HG03175 (cell line): Measurements from ENCODE around the gene ANKRD34A.

Experiments
- ATAC-seq: cut with Tn5 transposase; IDR thresholded peaks from one replicate; pipeline ENCODE4 v1.9.1; 2021; ENCODE audit warnings: mild to moderate bottlenecking, moderate library complexity; ENCODE audit not compliant: unreplicated experiment

Gene ANKRD34A

DNA sequence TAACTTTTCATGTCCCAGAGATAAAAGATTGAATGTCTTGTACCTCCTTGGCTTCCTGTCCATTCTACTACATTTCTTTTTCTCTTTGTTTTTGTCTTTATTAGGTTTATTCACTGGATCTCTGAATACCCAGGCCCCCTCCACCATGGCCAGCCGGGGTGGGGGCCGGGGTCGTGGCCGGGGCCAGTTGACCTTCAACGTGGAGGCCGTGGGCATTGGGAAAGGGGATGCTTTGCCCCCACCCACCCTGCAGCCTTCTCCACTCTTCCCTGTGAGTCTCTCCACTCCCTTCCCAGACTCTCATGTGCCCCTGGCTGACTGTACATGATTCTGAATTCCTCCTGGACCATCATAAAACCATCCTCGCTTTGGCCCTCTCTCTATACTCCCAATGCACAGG is 10.3 kb upstream of the ANKRD34A start:
- ATAC-seq, result no peak

DNA sequence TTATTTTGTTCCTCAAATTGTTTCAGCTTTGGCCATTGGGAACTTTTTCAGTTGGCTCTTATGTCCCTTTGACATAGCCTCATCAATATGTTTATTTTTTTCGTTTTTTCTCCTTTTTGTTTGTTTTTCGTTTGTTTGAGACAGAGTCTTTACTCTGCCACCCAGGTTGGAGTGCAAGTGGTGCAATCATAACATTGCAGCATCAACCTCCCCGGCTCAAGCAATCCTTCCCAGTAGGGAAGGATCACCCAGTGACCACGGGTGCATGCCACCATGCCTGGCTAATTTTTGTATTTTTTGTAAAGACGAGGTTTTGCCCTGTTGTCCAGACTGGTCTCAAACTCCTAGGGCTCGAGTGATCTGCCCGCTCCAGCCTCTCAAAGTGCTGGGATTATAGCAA is 8.2 kb upstream of the ANKRD34A start:
- no peak for ATAC-seq

DNA sequence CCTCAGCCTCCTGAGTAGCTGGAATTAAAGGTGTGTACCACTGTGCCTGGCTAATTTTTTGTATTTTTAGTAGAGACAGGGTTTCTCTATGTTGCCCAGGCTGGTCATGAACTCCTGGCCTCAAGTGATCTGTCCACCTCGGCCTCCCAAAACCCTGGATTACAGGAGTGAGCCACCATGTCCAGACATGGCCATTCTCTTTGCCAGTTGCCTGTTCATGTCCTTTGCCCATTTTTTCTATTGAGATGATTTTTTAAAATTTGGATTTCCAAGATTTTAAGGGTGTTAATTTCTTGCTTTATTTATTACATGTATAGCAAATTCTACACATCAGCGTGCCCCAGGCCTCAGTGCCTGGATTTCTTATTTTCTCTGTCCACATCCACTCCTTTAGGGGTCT is 2.9 kb upstream of the ANKRD34A start:
- ATAC-seq, result no peak

DNA sequence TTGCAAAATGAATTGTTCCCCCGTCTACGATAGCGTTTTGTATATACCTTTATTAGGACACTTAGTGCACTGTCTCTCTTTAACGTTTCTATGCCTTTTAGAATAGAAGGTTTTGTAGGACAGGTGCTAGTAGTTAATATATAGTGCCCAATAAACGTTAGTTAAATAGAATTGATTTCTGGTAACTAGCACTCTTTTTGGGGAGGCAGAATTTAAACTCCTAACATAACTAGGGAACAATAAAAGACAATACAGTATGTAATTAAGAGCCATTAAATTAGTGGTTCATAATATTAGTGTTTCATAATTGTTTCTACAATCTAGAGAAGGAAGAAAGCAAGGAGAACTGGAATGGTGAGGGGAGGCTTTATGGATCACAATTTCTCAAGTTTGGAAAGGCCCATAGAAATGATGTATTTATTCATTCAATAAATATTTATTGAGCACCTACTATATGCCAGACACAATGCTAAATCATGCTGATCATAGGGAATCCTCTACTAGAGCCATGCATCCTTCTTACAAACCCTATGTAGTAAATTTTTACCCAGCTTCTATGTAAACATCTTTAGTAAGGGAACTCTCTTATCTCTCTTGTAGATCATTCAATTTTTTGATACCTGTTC is 857 bp upstream of the ANKRD34A start:
- ATAC-seq, result no peak

DNA sequence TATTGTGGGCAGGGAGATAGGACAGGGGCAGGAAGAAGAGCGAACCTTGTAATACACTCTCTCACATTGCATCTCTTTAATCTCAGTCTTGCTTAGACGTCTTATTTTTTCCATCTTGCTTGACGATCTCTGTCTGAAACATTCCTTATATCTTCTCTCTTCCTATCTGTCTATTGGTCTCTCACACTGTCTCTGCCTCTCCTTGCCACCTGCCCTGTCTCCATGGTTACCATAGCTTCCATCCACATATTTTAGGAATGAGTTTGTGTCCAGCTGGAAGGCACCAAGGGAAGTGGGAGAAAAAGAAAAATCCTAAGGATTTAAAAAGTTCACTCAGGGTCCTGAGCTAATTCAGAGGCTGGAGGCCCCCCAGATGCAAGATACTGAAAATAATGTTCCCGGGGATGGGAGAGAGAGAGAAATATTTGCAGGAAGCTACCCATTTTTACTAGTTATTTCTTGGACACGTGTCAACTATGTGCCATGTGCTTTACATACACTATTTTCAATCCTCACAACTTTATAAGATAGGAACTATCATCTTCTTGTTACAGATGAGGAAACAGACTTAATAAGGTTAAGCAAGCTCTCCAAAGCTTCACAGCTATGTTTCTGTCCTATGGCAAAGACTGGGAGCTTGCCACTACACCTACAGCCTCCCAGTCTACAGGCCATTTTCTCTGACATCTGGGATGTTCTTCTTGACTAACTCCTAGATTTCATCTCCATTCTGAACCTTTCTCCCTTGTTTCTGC is 933 bp downstream of the ANKRD34A start:
- no peak for ATAC-seq

DNA sequence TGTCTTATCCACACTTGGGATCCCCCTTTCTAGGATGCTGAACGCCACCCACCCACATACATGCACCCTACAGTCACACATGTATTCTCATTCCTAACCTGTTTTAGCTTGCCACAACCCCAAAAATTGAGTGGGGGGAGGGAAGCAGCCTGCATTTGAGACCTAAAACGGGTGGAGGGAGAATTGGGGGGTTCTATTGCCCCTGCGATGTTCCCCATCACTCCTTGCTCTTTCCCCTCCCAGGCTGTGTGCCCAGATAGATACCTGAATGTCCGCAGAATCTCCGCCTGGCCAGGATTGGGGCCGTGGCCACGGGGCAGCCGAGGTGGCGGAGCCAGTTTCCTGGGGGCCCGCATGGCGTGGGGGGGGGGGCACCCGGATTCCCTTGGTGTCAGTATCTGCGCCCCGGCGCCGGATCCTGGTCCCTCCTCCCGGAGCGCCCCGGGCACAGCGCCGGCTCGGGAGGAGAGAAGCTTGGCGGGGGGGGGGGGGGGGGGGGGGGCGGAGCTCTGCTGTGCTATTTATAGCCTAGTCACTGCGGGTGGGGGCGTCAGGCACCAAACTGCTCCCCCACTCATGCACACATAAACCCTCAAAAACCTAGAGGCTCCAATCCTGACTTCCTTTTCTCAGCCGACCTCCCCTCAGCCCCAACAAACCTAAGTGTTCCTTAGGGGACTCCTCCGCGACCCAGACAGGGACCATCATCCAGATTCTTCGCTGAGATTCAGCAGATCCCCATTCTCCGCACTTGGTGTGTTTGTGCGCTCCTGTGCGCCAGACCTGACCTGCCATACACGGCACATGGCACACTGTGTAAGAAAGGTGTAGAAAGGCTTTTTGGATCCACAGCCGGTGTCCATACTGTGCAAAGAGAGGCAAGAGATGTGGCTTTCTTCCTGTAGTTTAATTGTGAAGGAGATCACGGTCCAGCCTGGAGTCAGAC is 1.9 kb downstream of the ANKRD34A start:
- ATAC-seq, result no peak

DNA sequence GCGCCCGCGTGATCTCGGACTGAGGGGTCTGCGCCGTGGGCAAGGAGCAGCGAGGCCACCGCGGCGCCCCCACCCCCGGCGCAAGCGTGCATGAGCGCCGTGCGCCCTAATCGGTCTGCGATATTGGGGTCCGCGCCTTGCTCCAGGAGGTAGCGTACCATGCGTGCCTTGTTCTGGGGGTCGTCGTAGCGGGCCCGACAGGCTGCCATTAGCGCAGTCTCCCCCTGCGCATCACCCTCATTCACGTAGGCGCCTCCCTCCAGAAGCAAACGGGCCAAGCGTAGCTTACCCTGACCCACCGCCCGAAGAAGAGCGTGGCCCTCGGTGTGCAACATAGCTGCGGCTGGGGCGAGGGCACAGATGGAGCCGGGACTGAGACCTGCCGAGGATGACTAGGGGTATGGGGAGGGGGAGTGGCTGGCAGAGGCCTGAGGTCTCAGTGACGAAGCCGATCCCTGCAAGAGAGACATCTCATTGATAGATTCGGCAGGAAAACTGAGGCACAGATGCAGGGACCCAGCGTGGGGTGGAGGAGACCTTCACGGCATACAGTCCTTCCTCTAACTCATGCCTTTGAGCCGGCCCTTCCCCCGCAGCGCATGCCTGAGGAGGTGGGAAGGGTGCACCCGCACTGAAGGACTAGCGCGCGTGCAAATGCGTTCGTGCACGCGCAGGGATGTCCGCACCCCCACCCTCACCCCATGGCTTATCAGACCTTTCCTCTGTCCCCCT is 2.8 kb downstream of the ANKRD34A start:
- ATAC-seq, result no peak

DNA sequence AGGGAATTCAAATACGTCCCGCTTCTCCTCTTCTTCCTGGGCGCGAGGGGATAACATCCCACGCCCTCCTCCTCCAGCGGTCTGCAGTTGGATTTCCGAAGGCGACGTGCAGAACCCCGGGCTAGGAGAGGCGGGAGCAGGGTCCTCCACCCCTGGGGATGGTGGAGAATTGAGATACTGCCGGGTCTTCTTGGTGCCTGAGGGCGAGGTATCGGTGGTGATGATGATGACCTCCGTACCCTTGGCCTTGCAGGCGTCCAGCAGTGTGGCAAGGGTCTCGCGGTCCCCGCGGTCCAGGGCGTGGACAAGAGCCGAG is 3.3 kb downstream of the ANKRD34A start:
- no peak for ATAC-seq

DNA sequence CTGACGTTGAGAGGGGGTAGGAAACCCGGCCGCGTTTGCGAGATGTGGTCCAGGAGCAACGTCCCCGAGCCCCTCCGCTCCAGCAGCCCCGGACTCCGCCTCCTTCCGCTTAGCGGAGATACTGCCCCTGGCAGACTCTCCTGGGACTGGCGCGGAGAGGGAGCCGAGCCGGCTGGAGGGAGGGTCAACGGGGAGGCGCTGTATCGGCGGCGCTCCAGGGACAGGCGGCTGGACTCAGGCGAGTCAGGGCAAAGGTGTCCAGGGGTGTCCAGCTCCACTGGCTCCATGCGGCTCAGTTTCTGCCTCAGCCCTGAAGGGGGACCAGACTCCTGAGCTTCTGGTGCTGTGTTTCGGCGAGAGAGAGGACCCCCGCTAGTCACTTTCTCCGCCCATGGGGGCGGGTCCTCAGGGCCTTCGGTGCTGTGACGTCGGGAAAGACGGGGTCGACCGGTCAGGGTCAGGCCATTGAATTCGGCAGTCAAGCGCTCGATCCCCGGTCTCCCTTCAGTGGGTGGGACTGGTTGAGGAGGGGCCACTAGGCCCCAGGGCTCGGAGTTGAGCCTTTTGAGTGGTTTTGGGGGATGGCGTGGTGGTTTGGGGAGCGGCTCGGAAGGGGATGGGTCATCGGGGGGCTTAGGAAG is 3.8 kb downstream of the ANKRD34A start:
- no peak for ATAC-seq

DNA sequence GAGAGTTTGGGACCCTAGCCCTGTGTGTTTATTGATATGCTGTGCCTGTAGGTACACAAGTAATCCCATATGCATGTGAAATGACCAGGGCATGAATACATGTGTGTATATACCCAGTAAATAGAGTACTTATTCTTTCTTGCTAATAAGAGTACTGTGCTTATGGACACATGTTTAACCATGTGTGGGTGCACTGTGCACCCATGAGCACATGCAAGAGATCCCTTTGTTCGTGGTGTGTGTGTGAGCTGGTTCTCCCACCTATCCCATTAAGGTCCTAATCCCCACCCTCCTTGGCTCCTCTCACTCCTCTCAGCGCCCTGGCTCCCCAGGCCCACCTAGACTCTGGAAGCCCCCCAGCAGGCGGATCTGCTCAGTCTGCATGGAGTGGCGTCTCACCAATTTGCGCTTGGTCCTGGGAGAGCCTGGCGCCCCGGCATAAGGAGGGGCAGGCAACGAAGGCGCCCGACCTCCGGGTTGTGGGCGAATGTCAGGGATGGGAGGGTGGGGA is 4.4 kb downstream of the ANKRD34A start:
- no peak for ATAC-seq

DNA sequence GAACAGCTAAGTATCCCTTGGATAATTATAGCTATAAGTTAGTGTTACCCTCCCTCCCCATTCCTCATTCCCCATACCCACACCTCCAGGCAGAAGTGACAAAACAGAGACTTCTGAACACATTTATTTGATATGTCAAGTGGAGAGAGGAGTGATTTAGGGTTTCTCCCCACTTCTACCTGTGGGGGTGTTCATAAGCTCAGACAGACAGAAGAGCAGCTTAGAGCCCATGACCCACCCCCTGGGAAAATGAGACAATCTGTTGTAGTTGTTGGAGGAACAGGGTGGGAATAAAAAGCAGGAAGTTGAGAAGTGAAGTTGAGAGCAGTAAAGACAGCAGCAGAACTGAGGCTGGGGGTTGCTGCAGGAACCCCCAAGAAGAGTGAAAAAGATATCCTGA is 5.0 kb downstream of the ANKRD34A start:
- no peak for ATAC-seq

DNA sequence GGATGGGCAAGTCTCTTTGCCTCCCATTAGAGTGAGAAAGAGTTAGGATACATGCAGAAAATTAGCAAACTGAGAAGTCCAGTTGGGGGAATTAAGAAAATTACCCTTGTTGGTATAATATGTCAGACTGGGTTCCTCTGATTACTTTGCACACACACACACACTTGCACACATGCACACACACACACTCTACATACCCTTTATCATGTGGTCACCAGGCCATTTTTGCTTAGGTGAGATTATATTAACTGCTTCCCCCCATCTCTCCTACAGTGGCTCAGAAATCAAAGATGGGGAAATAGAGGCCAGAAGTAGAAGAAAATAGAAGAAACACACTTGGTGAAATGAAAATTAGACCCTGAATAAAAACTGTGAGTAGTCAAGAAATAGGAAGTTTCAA is 5.6 kb downstream of the ANKRD34A start:
- no peak for ATAC-seq

DNA sequence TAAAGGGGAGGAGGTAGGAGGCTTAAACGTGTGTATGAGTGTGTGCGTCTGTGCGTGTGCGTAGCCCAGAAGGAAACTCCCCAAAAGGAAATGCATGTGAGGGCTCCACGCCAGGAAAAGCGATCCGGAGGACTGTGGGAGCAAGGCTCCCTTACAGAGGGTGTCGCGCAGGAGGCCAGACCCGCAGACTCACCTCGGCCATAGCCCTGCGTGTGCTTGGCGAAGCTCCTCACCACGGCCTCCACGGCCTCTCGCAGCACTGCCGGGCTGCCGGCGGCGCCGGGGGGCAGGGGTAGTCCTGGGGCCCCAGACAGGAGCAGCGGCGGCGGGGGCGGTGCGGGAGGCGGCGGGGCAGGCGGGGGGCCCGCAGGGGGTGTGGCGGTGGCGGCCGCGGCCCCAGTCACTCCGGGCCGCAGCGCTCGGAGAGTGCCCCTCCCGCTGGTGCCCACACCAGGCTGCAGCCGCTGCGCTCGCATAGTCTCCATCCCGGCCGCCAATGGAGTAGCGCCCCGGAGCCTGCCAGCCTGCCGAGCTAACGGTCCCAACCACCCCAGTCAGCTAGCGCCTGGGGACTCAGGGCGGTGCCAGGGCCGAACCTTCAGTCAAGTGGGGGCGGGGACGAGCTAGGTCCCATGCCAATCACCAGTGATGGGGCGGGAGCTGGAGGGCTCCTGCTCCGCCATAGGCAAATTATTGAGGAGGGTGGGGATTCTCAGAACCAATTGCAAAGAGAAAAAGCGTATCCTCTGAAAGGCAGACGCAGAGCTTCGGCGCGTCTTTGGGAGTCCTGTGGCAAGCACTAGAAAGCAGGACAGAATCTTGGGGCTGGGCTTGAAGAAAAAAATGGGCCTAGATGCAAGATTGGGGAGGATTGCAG is 6.7 kb downstream of the ANKRD34A start, which contains the start of gene LIX1L:
TSS of gene LIX1L (minus strand) at position 575 of the 877 bp plus-strand sequence. CDS start at position 485, 90 bp downstream.
- ATAC-seq, result peak; percentile 89

DNA sequence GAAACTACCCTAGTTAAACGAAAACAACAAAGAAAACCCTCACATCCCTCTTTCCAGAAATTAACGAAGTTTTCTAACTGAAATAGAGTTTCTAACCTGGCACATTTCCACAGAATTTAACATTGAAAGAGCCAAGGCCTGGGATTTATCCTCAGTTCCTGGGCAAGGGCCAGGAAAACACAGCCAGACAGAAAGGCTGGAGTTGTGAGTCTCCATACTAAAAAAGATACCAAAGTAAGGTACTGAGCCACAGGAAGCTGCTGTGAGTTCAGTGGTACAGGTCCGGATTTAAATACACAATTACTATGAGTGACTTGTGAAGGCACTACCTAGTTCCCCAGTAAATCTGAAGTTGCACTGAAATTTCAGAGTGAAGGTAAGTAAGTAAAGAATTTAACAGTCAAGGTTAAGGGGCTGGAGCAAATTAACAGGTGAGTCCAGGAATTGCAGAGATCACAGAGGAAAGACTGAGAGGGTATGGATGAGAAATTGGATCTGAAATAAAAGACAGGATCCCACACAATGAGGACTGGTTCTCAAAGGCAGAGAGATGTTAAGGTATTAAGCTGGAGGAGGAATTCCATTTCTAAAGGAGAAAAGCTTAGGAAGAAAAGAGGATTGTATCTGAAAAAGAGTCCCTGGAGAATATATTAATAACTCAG is 7.5 kb downstream of the ANKRD34A start:
- ATAC-seq, result no peak

DNA sequence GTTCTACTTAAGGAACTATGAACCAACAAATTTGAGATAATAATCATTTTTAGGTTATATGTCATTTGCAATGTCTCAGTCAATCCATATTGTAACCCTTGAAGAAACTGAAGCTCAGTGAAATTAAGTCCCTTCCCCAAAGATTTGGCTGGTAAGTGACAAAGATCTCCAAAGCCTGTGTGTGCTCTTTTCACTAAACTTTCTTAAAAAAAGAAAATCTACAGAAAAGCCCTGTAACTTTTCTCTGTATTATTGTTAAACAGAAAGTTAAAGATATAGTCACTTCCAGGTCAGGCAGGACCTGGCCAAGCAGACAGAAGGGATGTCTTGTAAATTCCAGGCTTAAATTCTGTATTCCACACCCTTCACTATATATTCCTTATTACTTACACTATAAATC is 8.0 kb downstream of the ANKRD34A start:
- ATAC-seq, result no peak

DNA sequence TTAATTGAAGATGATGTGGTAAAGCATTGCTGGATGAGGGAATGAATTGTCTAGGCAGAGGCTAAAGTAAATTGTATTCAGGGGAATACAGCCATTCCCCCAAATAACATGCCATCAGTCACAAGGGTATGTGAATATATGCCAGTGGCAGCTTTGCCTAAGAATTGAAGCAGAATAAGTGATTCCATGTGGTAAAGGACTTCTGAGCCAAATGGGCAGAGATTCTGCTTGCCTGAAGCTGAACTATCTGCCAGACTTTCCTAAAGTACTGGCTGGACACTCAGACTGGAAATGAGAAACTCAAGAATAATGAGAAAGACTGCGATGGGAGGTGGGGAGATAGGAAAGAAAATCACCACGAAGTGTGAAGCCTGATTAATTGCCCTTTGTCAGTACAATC is 8.9 kb downstream of the ANKRD34A start:
- no peak for ATAC-seq

DNA sequence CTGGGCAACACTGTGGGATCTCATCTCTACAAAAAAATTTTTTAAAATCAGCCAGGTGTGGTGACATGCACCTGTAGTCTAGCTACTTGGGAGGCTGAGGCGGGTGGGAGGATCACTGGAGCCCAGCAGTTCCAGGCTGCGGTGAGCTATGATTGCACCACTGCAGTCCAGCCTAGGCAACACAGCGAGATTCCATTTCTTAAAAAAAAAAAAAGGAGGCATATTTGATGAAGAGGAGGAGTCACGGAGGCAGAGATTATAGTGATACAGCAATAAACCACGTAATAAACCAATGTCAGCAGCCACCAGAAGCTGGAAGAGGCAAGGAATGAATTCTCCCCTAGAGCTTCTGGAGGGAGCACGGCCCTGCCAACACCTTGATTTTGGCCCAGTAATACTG is 10.5 kb downstream of the ANKRD34A start:
- no peak for ATAC-seq

DNA sequence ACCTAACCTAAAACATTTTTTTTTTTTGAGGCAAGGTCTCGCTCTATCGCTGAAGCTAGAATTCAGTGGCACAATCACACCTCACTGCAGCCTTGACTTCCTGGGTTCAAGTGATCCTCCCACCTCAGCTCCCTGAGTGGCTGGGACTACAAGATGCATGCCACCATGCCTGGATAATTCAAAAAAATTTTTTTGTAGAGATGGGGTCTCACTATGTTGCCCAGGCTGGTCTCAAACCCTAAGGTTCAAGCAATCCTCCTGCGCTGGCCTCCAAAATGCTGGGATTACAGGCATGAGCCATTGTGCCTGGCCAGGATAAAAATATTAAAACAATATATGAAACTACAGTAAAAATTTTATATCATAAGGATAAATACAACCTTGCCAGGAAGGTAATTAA is 11.5 kb downstream of the ANKRD34A start:
- no peak for ATAC-seq

DNA sequence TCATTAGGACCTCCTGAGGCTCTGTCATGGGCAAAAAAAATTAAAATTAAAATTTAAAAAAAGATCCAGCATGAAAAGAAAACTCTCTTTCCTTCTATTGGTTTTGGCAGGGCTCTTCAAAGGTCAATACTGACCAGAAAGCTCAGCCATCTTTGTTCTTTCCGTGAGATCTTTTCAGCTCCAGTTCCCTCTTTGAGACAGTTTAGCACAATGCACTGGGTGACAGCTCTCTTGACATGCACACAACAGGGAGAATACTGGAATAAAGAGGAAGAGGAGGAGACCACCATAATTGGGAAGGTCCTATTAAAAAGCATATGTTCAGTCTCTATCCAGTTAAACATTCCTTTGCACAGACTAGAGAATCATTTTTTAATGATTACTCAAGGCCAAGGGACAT is 12.8 kb downstream of the ANKRD34A start:
- no peak for ATAC-seq
